Stimulated activated naive CD8-positive, alpha-beta T cell treated with anti-CD3 and anti-CD28 coated beads, Interleukin-15, amount 100 ng/mL, for 72 hours (primary cell): ENCODE results near the gene PGK2.

Experiments
- ATAC-seq: fragments of 150-1000 bp; cut with Tn5 transposase; 2 replicates; pipeline ENCODE4 v1.10.0; 2021; ENCODE audit warnings: mild to moderate bottlenecking, moderate library complexity
- DNase-seq, 2 donors: peaks; one replicate each; pipeline ENCODE4 v3.0.0; 2021 to 2022
- H3K27ac Mint-ChIP-seq, 2 donors: one replicate each; pipeline ENCODE4 v1.8.0; 2022; ENCODE audit warnings: mild to moderate bottlenecking in 2 of 2, mixed read lengths in 2 of 2, moderate library complexity in 2 of 2
- H3K27me3 Mint-ChIP-seq: one replicate; pipeline ENCODE4 v1.8.0; 2022; ENCODE audit warnings: mixed read lengths
- H3K4me1 Mint-ChIP-seq: one replicate; pipeline ENCODE4 v1.8.0; 2022; ENCODE audit warnings: mild to moderate bottlenecking, mixed read lengths
- H3K4me3 Mint-ChIP-seq, 2 donors: one replicate each; pipeline ENCODE4 v1.8.0; 2022; ENCODE audit warnings: mild to moderate bottlenecking in 2 of 2, mixed read lengths in 2 of 2, moderate library complexity in 1 of 2
- H3K9me3 Mint-ChIP-seq, 2 donors: one replicate each; pipeline ENCODE4 v1.8.0; 2022; ENCODE audit warnings: mixed read lengths in 2 of 2

PGK2 gene

DNA sequence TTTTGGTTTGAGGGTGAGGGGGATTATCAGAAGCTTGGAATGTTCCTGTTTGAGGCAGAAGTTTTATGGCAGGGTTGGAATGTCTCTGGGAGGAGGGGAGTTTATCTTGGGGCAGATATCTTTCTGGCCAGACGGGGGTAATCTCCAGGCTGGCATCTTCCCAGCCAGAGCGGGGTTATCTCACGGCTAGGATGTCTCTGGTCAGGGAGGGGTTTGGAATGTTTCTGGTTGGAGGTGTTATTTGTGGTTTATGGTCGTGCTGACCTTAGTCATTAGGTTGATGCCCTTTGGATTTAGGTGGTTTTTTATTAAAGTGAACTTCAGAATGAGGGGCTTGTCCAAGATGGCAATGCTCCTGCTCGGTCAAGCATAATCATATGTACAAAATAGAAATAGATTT lies 14.8 kb downstream of the PGK2 start:
- Mint-ChIP-seq H3K27me3 (no peaks in the 10 kb centered on the region), H3K4me3 (no peak overlapping the region), H3K4me1 (no peaks in the 10 kb centered on the region), H3K9me3 (peaks cover 0 to 7% of the 10 kb centered on the region in 2 donors), H3K27ac (no peak overlapping the region)
- ATAC-seq (no peak), DNase-seq (no peak)

DNA sequence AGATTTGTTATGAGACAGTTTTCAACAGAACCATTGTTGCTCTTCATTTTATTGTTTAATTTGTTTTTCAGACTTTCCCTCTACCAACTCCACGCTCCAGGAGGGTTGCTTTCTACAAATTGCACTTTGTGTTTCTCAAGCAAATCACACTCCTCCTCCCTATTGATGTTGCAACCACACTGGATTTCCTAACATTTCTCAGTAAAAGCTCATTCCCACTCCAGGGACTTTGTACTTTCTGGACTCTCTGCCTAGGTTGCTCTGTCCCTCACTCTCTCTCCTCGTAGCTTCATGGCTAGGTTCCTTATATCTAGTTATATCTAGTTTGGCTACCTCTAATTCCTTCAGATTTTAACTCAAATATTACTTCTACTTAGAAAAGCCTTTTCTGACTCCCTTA lies 20.3 kb downstream of the PGK2 start:
- H3K27me3 Mint-ChIP-seq, result no peaks in the 10 kb centered on the region
- no peak overlapping the region for H3K4me3 Mint-ChIP-seq
- H3K4me1 Mint-ChIP-seq, result no peaks in the 10 kb centered on the region
- no peak overlapping the region for H3K27ac Mint-ChIP-seq
- peaks cover under 1 to 4% of the 10 kb centered on the region in 2 donors for H3K9me3 Mint-ChIP-seq
- DNase-seq (no peak), ATAC-seq (no peak)

DNA sequence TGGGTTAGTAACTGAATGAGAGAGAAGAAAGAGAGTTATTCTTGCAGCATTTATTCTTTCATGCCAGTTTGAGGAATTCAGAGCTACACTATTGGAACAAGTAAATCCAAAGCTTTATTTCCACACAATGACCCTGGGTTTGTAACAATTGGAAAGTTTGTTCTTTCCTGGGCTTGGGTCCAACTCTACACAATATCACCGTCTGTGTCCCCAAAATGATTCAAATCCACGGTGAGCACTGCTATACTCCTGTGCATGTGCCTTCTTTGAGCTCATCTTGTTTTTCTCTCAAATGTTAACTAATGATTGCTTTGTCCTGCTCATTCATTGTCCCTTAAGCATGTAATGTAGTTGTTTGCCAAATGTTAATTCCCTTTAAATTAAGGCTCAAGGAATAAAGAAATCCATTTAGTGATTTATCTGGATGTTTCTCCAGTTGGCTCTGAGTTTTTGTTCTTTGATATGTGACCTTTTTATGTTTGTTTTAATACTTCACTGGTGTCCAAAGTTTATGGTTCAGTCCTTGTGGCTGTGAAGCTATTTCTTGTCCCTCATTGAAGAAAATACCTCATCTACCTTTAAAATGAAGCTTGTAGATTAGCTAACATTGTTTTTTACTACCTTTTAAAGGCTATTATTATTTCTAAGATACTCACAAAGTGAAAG lies 22.4 kb downstream of the PGK2 start:
- H3K4me1 Mint-ChIP-seq, result no peaks in the 10 kb centered on the region

DNA sequence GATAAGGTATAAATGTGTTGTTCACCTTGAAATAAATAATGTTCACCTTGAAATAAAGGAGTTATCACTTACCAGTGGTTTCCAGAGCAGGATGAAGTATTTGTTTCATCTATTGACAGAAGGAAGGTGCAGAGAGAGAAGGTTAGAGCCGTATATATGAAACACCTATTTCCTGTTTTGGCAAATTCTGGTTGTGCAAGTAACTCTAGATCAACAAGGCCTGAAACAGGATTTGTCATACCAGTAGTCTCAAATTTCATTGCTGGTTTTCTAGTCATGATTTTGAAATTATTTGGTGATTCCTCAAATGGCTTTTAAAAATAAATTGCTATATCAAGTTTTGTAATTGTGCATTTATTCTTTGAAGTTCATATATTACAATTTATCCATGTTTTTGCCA lies 42.8 kb downstream of the PGK2 start, which contains the start of gene CRISP3:
Gene CRISP3, minus strand, starts transcription at position 130 of the 400 bp plus-strand sequence. Its CDS starts 21 bp downstream, at position 109.
- H3K27ac Mint-ChIP-seq, result no peak within 1 kb of the TSS
- no peaks in the 10 kb centered on the region for H3K9me3 Mint-ChIP-seq
- ATAC-seq (no peak), DNase-seq (no peak)
- H3K4me1 Mint-ChIP-seq, result no peaks in the 10 kb centered on the region
- no peak within 1 kb of the TSS for H3K4me3 Mint-ChIP-seq
- no peaks in the 10 kb centered on the region for H3K27me3 Mint-ChIP-seq

More for the DNA sequence above, 22.4 kb downstream of the PGK2 start:
- Mint-ChIP-seq H3K27me3 (no peaks in the 10 kb centered on the region), H3K27ac (no peak overlapping the region), H3K9me3 (peaks cover 0 to 12% of the 10 kb centered on the region in 2 donors), H3K4me3 (no peak overlapping the region)
- DNase-seq (no peak), ATAC-seq (no peak)

DNA sequence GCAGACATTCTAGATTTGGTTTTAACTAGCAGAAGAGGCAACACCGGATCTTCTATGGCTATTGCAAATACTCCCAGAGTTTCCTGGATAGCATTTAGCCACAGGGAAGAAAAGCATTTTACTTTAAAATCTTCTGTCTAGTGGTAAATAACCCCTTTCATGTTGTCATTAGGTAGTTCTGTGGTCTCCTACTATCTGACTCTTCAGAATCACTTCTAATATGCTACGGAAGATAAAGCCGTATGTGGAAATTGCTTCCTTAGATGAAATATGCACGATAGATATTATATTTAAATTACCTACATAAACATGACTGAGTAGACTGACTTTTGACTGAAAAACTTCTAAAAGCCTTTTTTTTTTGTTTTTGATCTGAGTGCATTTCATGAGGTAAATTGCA lies 43.7 kb downstream of the PGK2 start:
- no peak overlapping the region for H3K4me3 Mint-ChIP-seq
- ATAC-seq, result no peak
- DNase-seq, result no peak
- no peaks in the 10 kb centered on the region for H3K9me3 Mint-ChIP-seq
- H3K4me1 Mint-ChIP-seq, result no peaks in the 10 kb centered on the region
- H3K27ac Mint-ChIP-seq, result no peak overlapping the region
- H3K27me3 Mint-ChIP-seq, result no peaks in the 10 kb centered on the region

DNA sequence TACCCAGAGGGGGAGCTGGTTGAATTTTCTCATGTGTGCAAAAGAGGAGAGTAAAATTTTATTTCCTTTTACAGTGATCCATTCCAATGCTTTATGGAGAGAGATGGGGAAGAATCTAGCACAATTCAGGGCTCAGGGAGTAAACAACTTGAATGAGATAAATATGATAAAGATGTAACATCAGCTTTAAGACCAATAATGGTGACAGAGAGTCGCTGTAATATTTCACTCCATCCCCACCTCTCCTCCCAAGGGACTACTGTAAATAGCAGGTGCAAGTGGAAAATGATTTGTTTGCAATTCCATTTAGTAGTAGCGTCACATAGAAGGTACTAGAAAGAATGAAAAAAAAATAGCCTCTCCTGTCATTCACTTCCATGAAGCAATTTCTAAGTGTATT lies 47.7 kb downstream of the PGK2 start:
- Mint-ChIP-seq H3K9me3 (no peaks in the 10 kb centered on the region), H3K4me1 (no peaks in the 10 kb centered on the region), H3K27ac (no peak overlapping the region), H3K4me3 (no peak overlapping the region), H3K27me3 (no peaks in the 10 kb centered on the region)
- no peak for DNase-seq
- no peak for ATAC-seq

DNA sequence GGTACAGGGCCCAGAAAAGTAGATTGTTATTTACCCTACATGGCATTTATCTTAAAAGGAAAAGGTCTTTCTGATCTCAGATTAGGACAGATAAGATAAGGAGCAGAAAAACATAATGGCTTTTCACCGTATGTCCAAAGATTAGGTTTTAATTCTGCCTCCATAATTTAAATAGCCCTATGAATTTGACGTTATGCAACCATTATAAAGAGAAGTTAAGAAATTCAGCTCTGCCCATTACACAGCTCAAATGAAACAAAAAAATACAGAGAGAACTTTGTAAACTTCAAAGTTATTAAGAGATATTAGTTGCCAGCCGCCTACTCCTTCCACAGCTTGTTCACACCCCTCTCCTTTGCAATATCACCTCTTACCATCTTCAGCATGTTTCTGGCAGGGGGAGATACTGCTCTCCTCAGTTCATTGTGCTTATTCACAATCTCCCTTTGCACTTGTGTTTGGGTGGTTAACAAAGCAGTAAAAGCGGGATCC lies 51.0 kb downstream of the PGK2 start:
- H3K9me3 Mint-ChIP-seq, result no peaks in the 10 kb centered on the region
- no peak overlapping the region for H3K27ac Mint-ChIP-seq
- DNase-seq (no peak), ATAC-seq (no peak)
- no peaks in the 10 kb centered on the region for H3K27me3 Mint-ChIP-seq
- no peak overlapping the region for H3K4me3 Mint-ChIP-seq
- no peaks in the 10 kb centered on the region for H3K4me1 Mint-ChIP-seq
